Measurements from ENCODE around the gene ANKFY1. TPM values are rescaled to one million over a fixed set of nuclear protein-coding genes. Genes with fewer than 3 reads are reported as not detected.

Gene ANKFY1
- total and polyA plus RNA-seq, 9 donors, result 13.7 to 65.1 (median 45.7) TPM

DNA sequence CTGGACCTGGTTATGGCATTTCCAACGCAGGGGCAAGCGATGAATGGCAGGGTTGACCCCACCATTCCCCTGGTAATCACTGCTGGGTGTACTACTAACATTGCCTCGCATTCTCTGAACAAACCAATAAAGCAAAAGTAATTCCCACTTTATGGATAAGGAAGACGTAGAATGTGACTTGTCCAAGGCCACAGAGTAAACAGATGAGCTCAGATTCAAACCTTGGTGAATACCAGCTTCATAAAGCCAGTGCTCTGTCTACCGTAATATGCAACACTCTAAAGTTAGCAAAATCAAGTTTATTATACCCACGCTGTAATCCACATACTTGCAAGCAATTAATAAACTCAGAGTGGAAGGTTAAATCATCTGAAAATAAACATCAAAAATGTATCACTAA, 59.6 kb downstream of the ANKFY1 start:
- Histone ChIP-seq H3K4me3 (no peak overlapping the region), H3K36me3 (no peaks in the 10 kb centered on the region), H3K4me1 (ENCODE audit: insufficient read depth) (peaks cover 2% of the 10 kb centered on the region), H3K27me3 (no peaks in the 10 kb centered on the region), H3K27ac (no peak overlapping the region), H3K9me3 (no peaks in the 10 kb centered on the region)
- no peak for TF ChIP-seq POLR2A (IDR thresholded peaks at IDR 0.05)
- TF ChIP-seq, protein P1, sequence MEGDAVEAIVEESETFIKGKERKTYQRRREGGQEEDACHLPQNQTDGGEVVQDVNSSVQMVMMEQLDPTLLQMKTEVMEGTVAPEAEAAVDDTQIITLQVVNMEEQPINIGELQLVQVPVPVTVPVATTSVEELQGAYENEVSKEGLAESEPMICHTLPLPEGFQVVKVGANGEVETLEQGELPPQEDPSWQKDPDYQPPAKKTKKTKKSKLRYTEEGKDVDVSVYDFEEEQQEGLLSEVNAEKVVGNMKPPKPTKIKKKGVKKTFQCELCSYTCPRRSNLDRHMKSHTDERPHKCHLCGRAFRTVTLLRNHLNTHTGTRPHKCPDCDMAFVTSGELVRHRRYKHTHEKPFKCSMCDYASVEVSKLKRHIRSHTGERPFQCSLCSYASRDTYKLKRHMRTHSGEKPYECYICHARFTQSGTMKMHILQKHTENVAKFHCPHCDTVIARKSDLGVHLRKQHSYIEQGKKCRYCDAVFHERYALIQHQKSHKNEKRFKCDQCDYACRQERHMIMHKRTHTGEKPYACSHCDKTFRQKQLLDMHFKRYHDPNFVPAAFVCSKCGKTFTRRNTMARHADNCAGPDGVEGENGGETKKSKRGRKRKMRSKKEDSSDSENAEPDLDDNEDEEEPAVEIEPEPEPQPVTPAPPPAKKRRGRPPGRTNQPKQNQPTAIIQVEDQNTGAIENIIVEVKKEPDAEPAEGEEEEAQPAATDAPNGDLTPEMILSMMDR (IDR thresholded peaks at IDR 0.05), result no peak
- no peak for TF ChIP-seq EP300 (IDR thresholded peaks at IDR 0.05)
- DNase-seq, result no peak
- intact Hi-C loops (cut with DNase I), result loop anchor here in 1 of 4 donors (5.0 kb wide), 1 partner anchor 208 kb away; no protein-coding TSS in a partner anchor
- WGBS, 3 donors, result 58 to 69% (median 61%) methylated on average over 6 of the region's 6 CpGs

DNA sequence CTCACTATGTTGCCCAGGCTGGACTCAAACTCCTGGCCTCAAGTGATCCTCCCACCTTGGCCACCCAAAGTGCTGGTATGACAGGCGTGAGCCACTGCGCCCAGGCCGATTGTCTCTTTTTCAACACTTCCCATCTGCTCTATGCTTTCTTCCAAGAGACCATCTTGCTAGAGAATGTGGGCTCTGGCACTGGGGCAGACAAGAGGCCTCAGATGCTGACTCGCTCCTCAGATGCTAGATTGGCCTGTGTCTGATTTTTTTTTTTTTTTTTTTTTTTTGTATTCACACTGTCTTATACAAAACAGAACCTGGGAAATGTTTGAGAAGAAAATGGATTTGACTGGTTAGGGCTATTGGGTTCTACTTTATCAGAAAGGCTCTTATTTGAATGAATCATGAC, 62.6 kb downstream of the ANKFY1 start:
- WGBS, 3 donors, result 95 to 98% (median 97%) methylated on average over 4 of the region's 4 CpGs
- TF ChIP-seq POLR2A (IDR thresholded peaks at IDR 0.05) (no peak), EP300 (IDR thresholded peaks at IDR 0.05) (no peak)
- TF ChIP-seq, protein P1 (IDR thresholded peaks at IDR 0.05), result no peak
- H3K27ac ChIP-seq, result no peak overlapping the region

DNA sequence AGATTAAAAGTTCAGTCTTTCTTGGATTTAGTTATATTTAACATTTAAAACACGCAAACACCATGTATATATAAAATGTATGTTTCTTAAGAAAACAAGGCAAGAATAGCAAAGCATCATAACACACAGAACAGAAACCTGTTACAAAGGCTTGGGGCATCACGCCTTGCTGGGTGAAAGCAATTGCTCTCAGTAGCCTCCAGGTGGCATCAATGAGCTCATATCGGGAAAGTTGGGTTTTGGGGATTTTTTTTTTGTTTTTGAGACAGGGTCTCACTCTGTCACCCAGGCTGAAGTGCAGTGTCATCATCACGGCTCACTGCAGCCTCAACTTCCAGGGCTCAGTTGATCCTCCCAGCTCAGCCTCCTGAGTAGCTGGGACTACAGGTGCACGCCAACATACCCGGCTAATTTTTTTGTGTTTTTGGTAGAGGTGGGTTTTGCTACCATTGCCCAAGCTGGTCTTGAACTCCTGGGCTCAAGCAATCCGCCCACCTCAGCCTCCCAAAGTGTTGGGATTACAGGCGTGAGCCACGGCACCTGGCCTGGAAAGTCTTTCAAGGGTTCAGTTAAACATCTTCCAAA, 63.9 kb downstream of the ANKFY1 start:
- Histone ChIP-seq H3K27ac (no peak overlapping the region), H3K4me1 (ENCODE audit: insufficient read depth) (peaks cover 2% of the 10 kb centered on the region), H3K27me3 (no peaks in the 10 kb centered on the region), H3K36me3 (no peaks in the 10 kb centered on the region), H3K9me3 (no peaks in the 10 kb centered on the region), H3K4me3 (no peak overlapping the region)
- intact Hi-C loops (cut with DNase I), result loop anchor here in 1 of 4 donors (5.0 kb wide), 1 partner anchor 212 kb away; no protein-coding TSS in a partner anchor
- TF ChIP-seq, protein P1 (IDR thresholded peaks at IDR 0.05), result peak in 2 of 3 donors; percentile 21 to 36
- TF ChIP-seq EP300 (IDR thresholded peaks at IDR 0.05) (no peak), POLR2A (IDR thresholded peaks at IDR 0.05) (no peak)
- 67 to 71% (median 69%) methylated on average over 9 of the region's 9 CpGs for WGBS, 3 donors
- no peak for DNase-seq

More for the DNA sequence above, 62.6 kb downstream of the ANKFY1 start:
- DNase-seq, result no peak
- peaks cover 2% of the 10 kb centered on the region for H3K4me1 ChIP-seq (ENCODE audit: insufficient read depth)
- H3K27me3 ChIP-seq, result no peaks in the 10 kb centered on the region
- no peak overlapping the region for H3K4me3 ChIP-seq
- intact Hi-C loops (cut with DNase I), result loop anchor here in 1 of 4 donors (5.0 kb wide), 1 partner anchor 211 kb away; no protein-coding TSS in a partner anchor
- H3K36me3 ChIP-seq, result no peaks in the 10 kb centered on the region
- H3K9me3 ChIP-seq, result no peaks in the 10 kb centered on the region

DNA sequence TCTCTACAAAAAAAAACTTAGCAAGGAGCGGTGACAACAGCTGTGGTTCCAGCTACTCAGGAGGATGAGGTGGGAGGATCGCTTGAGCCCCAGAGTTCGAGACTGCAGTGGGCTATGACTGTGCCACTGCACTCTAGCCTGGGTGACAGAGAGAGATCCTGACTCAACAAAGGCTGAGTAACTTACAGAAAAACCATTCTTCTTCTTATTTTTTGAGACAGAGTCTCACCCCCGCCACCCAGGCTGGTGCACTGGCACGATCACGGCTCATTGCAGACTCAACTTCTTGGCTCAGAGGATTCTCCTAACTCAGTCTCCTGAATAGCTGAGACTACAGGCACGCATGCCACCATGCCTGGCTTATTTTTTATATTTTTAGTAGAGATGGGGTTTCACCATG, 64.8 kb downstream of the ANKFY1 start:
- no peaks in the 10 kb centered on the region for H3K4me1 ChIP-seq (ENCODE audit: insufficient read depth)
- no peak for DNase-seq
- intact Hi-C loops (cut with DNase I), result no loop called here
- TF ChIP-seq POLR2A (IDR thresholded peaks at IDR 0.05) (no peak), EP300 (IDR thresholded peaks at IDR 0.05) (no peak)
- TF ChIP-seq, protein P1 (IDR thresholded peaks at IDR 0.05), result no peak
- H3K27me3 ChIP-seq, result no peaks in the 10 kb centered on the region
- H3K27ac ChIP-seq, result no peak overlapping the region
- 89 to 96% (median 90%) methylated on average over 7 of the region's 7 CpGs for WGBS, 3 donors
- H3K4me3 ChIP-seq, result no peak overlapping the region
- H3K9me3 ChIP-seq, result no peaks in the 10 kb centered on the region
- no peaks in the 10 kb centered on the region for H3K36me3 ChIP-seq
